GM18499 (cell line): Measurements from ENCODE around the gene C10orf105.

Experiments used
- ATAC-seq: cut with Tn5 transposase; IDR thresholded peaks from one replicate; pipeline ENCODE4 v1.9.1; 2021; ENCODE audit warnings: moderate number of reproducible peaks; ENCODE audit not compliant: insufficient read depth, unreplicated experiment

C10orf105 gene

GRCh38 chr10:71684356-71685173 is 35.0 kb downstream of the C10orf105 start:
- ATAC-seq, result no peak

GRCh38 chr10:71683301-71683700 is 36.3 kb downstream of the C10orf105 start:
- ATAC-seq, result no peak

DNA sequence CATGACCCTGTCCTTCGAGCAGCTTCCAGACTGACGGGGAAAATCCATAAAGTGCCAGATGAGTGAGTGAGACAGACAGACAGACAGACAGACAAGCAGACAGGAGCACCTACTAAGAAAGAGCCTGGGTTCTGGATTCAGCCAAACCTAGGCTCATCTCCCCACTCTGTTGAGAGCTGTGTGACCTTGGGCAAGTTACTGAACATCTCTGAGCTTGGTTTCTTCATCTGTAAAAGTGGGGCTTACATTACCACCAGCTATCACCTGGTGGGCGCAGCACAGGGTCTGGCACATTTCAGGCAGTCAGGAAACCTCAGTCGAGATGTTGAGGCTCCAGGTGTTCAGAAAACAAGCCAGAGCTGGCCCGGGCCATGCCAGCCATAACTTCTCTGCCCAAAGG is 37.6 kb downstream of the C10orf105 start:
- ATAC-seq, result no peak

DNA sequence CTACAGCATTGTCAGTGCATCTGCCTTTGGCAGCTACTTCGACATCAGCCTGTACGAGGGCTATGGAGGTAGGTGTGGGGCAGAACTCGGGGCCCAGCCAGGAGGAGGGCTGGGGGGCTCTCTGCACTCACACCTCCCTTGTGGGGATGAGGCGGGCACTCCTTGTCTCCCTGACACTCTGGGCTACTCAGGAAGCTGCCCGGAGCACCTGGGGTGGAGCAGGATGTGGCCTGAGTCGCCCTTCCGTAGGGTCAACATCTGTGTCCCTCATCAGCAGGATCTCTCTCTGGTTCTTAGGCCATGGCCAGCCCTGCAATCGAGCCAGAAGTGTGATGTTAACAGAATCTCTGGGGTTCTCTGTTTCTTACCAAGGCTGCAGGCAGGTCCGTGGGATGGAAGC is 40.2 kb downstream of the C10orf105 start:
- no peak for ATAC-seq

GRCh38 chr10:71678057-71678805 is 41.3 kb downstream of the C10orf105 start:
- no peak for ATAC-seq

- ATAC-seq, result no peak
Measured at GRCh38 chr10:71677261-71677660, 42.3 kb downstream of the C10orf105 start.

DNA sequence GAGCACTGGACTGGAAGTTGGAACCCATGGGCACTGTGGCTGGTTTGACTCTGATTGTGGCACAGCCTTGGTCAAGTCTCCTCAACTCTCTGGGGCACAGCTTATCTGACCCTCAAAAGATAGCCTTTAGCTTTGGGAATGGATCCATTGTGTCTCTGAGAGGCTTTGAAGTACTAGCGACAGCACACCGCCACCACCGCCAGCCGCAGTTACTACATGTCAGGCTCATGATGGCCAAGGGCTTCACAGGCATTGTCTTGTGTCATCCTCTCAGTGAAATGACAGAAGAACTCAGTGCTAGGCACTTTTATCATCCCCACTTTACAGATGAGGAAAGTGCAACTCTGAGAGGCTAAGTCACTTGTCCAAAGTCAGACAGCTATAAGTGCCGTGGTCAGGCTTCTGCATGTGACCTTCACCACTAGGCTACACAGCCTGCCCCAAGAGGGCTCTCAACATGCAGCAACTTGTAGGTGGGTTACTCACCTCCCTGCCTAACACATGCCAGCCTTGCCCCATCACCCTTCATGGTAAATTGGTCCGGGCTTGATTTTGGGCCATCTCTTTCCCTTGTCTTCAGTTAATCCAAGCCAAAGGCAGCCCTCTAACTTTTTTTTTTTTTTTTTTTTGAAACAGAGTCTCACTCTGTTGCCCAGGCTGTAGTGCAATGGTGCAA is 44.1 kb downstream of the C10orf105 start:
- no peak for ATAC-seq

DNA sequence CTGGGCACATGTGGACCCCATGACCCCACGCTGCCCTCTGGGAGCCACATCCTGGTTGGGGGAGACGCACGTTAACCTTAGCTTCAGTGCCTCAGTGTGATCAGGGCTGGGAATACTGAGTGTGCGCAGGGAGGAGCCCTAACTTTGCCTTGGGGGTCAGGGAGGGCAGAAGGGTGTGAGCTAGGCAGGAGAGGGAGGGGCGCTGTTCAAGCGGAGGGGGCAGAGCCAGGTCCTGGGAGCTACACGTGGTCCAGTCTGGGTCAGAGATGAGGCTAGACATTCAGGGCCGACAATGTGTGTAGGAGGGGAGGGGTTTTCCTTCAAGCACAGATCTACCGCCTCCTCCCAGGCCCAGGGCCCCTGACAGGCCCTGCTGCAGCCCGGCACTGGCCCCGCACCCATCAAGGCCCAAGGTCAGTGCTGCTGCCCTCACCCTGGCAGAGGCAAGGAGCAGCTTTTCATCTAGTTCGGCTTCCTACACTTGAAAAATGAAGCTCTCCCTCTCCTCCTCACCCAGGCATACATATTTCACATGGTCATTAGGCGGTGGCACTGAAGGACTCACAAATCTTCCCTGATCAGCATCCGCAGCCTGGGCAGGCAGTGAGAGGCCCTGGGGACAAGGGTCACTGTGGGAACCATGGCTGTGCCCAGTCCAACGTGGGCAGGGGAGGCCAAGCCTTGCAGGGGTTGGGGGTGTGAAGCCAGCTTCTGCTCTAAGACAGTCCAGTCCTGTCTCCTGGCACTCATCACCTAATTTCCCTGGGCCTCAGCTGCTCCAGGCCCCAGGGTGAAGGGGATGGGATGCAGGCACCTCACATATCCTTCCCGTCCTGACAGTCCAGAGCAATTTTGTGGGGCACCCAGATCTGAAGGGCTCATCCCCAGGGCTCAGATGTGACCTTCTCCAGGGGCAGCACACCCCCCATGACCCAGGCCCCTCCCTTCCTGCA is 47.3 kb downstream of the C10orf105 start:
- ATAC-seq, result no peak

DNA sequence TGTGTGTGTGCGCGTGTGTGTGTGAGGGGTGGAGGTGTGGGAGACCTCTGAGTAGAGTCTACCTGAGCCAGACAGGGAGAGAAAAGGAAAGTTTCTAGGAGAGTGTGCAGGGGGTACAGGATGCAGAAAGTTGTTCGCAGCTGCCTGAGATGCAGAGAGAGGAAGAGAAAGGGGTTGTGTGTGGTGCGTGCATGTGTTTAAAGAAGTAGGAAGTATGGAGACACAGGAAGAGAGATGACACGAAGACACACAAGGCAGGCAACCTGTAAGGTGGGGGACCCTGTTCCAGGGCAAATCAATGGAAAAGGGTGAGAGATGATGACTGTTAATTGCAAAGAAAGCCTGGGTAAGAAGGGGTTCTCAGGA is 52.2 kb downstream of the C10orf105 start:
- no peak for ATAC-seq

GRCh38 chr10:71666639-71667386 is 52.8 kb downstream of the C10orf105 start:
- ATAC-seq, result no peak

DNA sequence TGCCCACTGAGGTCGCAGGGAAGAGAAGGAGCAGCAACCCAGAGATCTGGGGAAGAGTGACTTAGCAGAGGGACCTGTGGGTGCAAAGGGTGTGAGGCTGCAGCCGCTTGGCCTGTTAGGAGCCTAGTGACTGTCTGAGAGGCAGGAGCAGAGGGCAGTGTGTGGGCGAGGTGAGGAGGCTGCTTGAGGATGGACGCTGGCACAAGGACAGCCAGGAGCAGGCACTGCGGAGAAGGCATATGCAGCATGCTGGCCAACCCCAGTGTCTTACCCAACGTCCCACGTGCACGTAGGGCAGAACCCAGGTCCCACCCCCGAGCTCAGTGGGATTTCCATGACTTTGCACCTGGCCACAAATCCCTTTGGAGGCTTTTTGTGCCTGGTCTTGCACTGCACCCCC is 54.1 kb downstream of the C10orf105 start:
- ATAC-seq, result no peak

DNA sequence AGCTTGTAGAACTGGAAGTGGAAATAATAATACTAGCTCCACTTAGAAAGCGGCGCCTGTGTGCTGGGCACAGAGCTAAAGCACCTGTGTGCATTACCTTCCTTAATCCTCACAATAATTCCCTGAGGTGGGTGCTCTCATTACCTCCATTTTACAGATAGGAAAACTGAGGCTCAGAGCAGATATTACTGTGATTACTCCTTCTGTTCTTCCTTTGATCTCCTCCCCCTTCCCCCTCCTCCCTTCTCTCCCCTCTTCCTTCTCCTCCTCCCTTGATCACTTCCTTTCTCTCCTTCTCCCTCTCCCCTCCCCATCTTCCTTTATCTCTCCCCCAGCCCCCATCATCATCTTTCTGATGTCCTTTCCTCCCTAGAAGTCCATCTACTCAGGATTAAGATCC is 55.0 kb downstream of the C10orf105 start:
- no peak for ATAC-seq

DNA sequence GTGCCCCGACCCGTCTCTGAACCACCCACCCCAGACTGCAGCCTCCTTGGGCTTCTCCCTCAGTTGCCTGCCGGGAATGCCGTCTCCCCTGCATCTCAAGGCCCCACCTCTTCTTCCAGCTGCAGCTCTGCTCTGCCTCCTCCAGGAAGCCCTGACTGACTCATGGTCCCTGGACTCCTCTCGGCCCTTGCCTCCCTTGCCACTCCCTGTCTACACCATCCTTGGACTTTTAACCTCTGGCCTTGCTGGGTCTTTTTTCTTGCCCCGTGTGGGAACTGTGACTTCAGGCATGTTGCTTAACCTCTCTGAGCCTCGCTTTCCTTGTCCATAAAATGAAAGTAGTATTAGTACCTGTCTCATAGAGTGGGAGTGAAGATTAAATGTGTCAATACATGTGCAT is 56.3 kb downstream of the C10orf105 start:
- no peak for ATAC-seq

- no peak for ATAC-seq
Measured at GRCh38 chr10:71661779-71662336, 57.7 kb downstream of the C10orf105 start.
